Stimulated activated CD4-positive, alpha-beta T cell treated with anti-CD3 and anti-CD28 coated beads, Interleukin-4, amount 100 ng/mL, for 48 hours (primary cell): ENCODE results near the gene L3MBTL3.

Experiments used
- DNase-seq, 2 donors: peaks; one replicate each; pipeline ENCODE4 v3.0.0-alpha.2; 2020; ENCODE audit warnings: low read depth in 2 of 2

L3MBTL3 gene

DNA sequence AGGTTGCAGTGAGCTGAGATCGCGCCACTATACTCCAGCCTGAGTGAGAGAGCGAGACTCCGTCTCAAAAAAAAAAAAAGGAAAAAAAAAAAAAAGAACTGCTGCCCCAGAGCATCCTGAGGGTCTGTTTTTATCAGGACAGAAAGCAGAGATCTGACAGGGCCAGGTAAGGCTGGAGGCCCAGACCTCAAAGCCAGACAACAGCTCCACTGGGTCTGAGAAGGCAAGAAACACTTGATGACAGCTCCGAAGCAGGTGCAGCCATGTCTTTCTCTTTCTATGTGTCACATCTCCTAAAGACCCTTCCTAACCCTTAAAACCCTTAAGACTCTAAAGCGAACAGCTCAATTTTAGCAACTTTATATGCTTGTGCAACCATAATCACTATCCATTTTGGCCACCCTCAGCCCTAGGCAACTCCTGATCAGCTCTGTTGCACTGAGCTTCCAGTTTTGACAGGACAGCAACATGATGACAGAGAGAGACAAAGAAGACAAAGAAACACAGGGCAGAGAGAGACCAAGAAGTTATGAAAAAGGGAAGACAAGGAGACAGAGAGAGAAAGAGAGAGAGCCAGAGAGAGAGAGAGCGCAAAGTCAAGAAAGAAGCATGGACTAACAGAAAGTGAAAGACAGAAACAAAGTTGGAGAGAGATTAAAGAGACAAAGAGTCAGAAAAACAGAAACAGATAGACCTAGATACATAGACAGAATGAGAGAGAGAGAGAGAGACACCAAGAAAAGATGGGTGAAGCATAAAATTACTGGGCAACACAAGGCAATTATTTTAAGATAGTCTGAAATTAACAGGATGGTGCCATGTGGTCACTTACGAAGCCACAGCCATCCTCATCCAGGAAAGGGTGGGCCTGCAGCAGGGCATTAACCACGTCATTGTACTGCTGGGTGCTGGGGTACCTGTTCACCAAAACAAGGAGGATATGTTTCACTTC, 165.2 kb downstream of the L3MBTL3 start:
- no peak for DNase-seq

DNA sequence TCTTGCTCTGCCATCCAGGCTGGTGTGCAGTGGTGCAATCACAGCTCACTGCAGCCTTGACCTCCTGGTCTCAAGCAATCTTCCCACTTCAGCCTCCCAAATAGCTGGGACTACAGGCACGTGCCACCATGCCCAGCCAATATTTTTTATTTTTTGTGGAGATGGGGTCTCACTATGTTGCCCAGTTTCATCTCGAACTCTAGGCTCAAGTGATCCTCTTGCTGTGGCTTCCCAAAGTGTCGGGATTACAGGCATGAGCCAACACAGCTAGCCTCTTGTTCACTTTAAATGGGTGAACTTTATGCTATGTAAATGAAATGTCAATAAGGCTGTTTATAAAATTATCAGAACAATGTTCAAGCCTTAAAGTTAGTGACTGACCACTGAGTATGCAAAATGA, 167.3 kb downstream of the L3MBTL3 start:
- DNase-seq: no peak

DNA sequence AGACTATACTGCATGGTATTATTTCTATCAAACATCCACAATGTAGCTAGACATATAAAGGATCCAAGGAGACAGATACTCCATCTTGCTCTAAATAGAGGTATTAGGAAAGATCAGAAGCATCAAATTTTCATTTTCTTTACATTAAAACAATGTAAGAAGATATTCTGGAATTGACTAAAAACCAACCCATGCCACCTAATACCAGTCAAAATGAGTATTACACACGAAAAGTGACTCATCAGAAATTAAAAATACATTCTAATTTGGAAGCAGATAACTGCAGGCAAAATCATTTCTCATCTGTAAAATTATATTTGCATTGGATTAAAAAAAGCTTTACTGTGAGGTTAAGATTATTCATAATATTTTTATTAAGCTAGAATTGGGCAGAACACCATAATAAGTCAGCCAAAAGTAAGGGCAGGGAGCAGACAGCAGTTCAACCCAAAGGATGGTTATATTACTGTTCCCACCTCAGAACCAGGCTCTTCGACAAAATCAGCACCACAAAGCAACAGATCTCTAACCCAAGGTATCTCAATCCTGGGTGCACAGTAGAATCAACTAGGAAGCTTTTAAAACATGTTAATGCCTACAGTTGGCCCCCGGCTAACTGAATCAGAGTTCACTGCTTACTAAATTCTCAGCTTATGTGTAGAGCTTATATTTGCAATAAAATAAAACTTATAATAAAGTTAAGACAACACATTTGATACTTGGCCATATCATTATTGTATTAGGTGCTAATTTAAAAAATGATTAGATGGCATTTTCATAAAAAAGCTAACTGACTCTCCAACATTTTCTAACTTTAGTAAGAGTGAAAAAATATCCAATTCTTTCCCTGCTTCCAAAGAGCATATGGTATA, 169.2 kb downstream of the L3MBTL3 start:
- DNase-seq: no peak

DNA sequence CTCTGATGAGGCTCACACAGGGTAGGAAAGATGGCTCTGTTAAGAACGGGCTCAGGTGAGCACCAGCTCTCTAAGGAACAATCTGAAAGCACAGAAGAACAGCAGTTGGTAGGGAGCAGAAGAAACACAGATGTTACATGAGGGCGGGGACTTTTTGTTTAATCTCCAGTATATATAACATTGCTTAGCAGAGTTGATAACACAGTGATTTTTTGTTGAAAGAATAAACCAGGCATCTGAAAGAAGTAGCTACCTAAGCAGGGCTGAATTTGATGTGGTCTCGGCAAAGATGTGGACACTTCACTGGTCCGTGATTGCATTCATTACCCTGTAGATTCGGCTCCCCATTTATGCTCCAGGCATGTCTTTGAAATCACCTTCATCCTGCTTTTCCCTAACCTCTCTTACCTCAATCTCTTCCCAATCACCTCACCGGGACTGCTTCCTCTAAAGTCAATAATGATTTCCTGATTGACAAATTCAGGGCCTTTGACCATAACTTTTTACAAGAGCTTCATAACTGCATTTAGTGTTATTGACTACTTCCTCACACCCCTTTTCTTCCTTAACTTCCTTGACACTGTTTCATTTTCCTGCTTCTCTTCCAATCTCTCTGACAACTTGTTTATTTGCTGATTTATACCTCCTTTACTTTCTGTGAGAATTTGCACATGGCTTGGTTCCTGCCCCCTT, 170.0 kb downstream of the L3MBTL3 start:
- no peak for DNase-seq

DNA sequence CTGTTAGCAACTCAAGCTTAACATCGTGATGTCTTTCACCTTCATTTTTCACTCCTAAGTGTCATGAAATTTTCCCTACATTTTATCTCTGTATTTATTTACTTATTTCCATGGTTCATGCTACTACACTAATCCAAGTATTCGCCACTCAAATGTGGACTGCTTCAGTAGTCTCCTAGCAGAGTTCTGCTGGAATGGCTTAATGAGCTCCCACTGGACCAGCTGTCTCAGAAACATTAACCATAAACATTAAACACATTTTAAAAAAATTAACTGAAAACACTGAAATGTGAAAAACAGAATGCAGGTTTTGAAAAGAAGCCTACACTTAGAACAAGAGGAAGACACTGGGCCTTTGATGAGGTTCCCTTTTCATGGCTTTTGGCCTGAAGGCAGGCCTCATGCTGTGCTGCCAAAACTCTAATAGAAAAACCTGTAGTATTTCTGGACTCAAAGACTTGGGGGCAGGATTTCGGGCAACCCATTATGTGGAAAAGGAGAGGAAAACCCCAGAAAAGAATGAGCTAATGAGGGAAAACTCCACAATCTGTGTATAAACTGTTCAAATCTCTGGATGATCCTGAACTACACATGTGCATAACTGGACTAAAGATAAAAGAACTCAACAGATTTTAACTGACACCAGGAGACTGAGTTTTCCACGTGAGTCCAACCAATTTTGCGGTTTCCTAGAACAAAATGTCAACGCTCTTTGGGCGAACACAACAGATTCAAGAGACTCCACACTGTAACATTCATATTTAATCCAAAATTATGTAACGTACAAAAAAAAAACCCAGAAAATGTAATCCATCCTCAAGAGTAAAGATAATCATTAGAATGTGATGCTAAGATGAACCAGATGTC, 171.4 kb downstream of the L3MBTL3 start:
- DNase-seq: no peak
